HG03460 (cell line): Measurements from ENCODE around the gene OPN1MW3.
A peak's percentile ranks its signal among the peaks of the same experiment; 100 is the strongest.
"Not testable (repeated sequence)": the region's sequence is repeated elsewhere in the genome, so short reads cannot be mapped to it uniquely, and the experiment has no call there.

ENCODE experiments used
- ATAC-seq: cut with Tn5 transposase; IDR thresholded peaks from one replicate; pipeline ENCODE4 v1.9.1; 2021; ENCODE audit not compliant: unreplicated experiment

Gene OPN1MW3

GRCh38 chrX:154257282-154257681, at the start of gene OPN1MW3:
Gene OPN1MW3 (plus strand): TSS chrX:154257582. CDS start chrX:154257620, 38 bp downstream.
- ATAC-seq, result not testable (repeated sequence)

GRCh38 chrX:154209670-154210418, 47.5 kb upstream of the OPN1MW3 start:
- ATAC-seq, result peak; percentile 93

GRCh38 chrX:154211057-154211456, 46.3 kb upstream of the OPN1MW3 start:
- not testable (repeated sequence) for ATAC-seq

GRCh38 chrX:154211499-154211898, 45.9 kb upstream of the OPN1MW3 start:
- ATAC-seq, result not testable (repeated sequence)

- ATAC-seq, result not testable (repeated sequence)
These were observed 37.9 kb upstream of the OPN1MW3 start, which contains the start of gene OPN1MW2 for GRCh38 chrX:154219456-154219855. Gene OPN1MW2 (plus strand): TSS chrX:154219756. CDS start chrX:154219816, 60 bp downstream.

GRCh38 chrX:154225292-154225691, 32.1 kb upstream of the OPN1MW3 start:
- not testable (repeated sequence) for ATAC-seq

- not testable (repeated sequence) for ATAC-seq
These were observed 30.7 kb upstream of the OPN1MW3 start for GRCh38 chrX:154226706-154227105.

- not testable (repeated sequence) for ATAC-seq
These were observed 25.9 kb upstream of the OPN1MW3 start for GRCh38 chrX:154231443-154231842.

GRCh38 chrX:154233620-154234019, 23.8 kb upstream of the OPN1MW3 start:
- ATAC-seq, result not testable (repeated sequence)

- ATAC-seq, result not testable (repeated sequence)
These were observed 18.3 kb upstream of the OPN1MW3 start for GRCh38 chrX:154238939-154239559.

GRCh38 chrX:154239982-154240503, 17.3 kb upstream of the OPN1MW3 start:
- ATAC-seq, result not testable (repeated sequence)

- ATAC-seq, result peak; percentile 57
These were observed 9.9 kb upstream of the OPN1MW3 start for GRCh38 chrX:154247377-154248045.

- ATAC-seq, result not testable (repeated sequence)
These were observed 9.3 kb upstream of the OPN1MW3 start for GRCh38 chrX:154248076-154248475.

- ATAC-seq, result not testable (repeated sequence)
These were observed 1.3 kb downstream of the OPN1MW3 start for GRCh38 chrX:154258711-154259110.

- ATAC-seq, result not testable (repeated sequence)
These were observed 5.7 kb downstream of the OPN1MW3 start for GRCh38 chrX:154263072-154263471.

GRCh38 chrX:154269245-154269644, 11.9 kb downstream of the OPN1MW3 start:
- ATAC-seq, result not testable (repeated sequence)

- peak; percentile 74 for ATAC-seq
These were observed 27.3 kb downstream of the OPN1MW3 start for GRCh38 chrX:154284489-154285338.

GRCh38 chrX:154286406-154286805, 29.0 kb downstream of the OPN1MW3 start:
- ATAC-seq, result not testable (repeated sequence)

GRCh38 chrX:154294791-154295574, 37.6 kb downstream of the OPN1MW3 start, which contains the start of gene TEX28:
Gene TEX28 (minus strand): TSS chrX:154295124. CDS start chrX:154292117, 3,007 bp downstream.
- no peak for ATAC-seq
